HG02943 (cell line): ENCODE measurements around the gene STX17.
"Not testable (repeated sequence)": the region's sequence is repeated elsewhere in the genome, so short reads cannot be mapped to it uniquely, and the experiment has no call there.

Experiments
- ATAC-seq: cut with Tn5 transposase; IDR thresholded peaks from one replicate; pipeline ENCODE4 v1.9.1; 2021; ENCODE audit warnings: mild to moderate bottlenecking, low read depth, moderate library complexity; ENCODE audit not compliant: unreplicated experiment

STX17 gene

DNA sequence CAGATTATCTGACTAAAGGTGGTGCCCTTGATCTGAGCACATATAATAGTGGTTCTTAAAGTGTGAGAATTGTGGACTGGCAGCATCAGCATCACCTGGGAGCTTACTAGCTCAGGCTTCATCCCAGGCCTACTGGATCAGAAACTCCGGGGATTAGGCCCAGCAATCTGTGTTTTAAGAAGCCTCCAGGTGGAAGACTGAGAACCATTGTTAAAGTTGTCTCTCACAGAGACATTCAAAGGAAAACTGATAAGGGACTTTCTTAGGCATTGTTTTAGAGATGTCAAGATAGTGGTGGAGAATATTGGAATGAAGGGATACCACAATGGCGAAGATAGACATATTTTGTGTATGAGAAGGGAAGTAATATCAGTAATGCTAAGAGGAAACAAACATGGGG lies 59.5 kb downstream of the STX17 start:
- ATAC-seq: no peak

DNA sequence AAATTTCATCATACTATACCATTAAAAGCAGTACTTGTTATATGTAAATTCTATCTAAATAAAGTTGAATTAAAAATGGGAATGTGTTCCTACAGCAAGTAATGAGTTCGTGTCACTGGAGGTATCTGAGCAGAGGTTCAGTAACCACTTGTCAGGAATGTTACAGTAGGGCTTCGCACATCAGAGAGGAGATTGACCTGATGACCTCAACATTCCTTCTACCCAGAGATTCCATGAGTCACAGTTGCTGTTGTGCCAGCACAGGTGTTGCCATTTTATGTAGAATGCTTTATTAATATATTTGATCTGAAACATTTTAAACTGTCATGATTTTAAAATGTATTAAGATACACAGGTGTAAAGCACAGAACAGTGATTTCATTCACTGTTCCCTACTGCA lies 60.3 kb downstream of the STX17 start:
- ATAC-seq: no peak

DNA sequence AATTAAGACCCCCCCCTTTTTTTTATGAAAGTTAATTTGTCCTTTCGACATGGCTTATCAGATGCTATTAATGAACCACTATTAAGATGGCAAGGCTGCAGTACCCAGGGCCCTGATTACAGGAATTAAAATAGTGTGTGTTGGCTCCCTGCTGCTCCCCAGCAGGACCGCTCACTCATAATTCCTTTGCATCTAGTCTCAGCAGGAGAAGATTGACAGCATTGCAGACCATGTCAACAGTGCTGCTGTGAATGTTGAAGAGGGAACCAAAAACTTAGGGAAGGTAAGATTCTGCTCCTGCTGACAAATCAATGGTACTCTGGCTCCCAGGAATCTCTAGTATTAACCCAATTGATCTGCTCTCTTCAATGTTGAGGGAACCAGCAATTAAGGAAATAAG lies 61.0 kb downstream of the STX17 start:
- no peak for ATAC-seq

DNA sequence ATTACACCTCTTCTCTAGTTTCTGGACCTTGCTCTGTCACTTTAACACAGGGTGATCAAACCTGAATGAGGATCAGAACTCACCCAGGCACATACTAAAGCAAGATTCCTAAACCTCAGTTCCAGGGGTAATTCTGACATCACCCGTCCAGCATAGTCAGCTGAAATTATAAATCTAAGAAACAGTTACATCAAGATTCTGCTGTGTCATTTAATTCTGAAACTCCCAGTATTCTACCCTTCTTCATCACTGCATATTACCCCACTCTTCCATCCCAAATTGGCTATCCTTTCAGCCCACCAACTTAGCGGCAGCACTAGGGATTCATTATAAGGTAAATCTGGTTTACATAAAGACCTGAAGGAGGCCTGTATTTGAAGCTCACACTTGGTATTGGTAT lies 64.0 kb downstream of the STX17 start:
- no peak for ATAC-seq

DNA sequence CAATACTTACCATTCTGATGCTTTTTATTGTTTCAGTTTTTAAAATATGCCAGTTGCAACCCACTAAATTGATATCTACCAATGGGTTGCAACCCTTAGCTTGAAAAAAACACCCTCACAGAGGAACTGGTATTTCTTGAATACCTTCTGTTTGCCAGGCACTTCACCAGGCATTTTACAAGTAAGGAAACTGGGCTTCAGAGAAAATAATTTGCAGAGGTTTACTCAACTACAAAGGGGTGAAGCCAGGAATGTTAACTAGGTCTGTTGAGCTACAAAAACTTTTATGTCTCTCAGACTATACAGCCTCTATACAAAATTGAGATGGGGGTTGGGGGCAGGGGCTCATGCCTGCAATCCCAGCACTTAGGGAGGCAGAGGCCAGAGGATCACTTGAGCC lies 65.0 kb downstream of the STX17 start:
- no peak for ATAC-seq

DNA sequence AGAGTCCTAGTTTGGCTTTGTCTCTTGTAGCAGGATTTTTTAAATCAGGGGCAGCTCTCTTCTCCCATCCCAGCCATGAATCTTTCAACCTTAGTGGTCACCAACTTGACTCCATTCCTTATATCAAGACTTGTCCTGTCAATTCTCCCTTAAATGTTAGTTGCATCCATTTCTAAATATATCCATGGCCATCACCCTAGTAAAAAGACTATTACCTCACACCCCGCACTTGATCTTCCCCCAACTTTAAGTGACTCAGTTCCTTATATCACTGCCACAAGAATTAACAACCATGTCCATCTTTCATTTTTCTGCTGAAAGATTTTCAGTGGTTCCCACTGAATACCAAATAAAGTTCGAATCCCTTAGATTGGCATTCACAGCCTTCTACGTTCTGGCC lies 67.0 kb downstream of the STX17 start:
- no peak for ATAC-seq

DNA sequence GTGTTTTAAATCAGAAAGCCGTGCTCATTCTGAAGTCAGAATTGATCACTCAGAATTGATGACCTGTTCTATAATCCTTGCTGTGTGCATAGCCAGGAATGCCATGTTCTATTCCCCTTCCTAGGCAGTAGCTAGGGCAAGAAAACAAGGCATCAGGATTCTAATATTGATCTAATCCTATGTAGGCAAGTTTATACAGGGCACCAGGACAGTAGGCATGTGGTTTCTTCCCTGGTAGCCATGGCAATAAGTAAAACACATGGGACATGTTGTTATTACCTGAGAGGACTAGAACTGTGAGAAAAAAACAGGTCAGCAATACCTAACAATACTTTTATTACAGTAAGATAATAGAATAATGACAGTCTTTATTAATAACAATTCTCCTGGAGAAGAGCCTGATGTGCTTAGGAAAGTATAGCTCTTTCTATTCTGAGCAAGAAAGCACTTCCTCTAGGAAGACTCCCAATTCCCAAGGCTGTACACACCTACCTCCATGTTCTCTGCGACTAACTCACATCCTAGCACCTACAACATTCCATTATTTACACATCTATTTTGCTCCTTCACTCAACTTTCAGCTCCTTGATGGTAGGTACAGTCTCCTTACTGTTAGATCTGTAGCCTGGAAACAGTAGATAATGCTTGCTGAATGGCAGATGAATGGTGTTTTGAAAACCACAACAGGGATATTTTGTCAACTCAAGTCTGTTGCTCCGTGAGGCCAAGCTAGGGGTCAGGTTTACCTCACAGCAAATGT lies 70.8 kb downstream of the STX17 start:
- no peak for ATAC-seq

DNA sequence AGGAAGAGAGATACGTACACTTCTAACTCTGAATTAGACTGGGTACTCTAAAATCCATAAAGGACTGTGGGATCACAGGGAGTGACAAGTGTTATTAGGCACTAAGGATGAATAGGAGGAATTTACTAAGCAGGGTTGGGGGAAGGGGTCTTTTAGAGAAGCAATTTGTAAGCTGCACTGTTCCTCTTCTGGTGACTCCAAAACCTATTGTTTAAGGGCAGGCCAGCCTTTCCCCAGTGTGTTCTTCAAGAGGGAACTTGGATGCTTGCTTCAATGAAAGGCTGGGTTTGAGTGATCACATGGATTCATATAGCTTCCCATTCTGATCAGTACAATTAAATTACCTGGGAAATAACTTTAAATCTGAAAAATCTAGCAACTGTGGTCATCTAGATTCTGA lies 71.8 kb downstream of the STX17 start:
- no peak for ATAC-seq

DNA sequence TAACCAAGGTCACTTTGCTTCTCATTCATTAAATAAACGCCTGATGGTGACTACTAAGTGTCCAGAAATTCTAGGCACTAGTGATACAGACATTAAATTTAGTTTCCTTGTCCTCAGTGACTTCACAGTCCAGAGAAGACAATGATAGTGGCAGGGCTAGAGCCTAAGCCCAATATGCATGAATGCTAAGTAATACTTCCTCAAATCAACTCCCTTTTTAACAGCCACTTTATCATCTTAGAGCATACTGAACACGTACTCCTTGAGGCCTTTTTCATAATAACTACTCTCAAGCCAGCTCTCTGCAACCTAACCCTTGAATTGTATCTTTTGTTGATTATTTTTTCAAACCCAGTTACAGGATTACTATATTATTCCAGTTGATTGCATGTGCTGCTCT lies 74.1 kb downstream of the STX17 start:
- ATAC-seq: no peak

DNA sequence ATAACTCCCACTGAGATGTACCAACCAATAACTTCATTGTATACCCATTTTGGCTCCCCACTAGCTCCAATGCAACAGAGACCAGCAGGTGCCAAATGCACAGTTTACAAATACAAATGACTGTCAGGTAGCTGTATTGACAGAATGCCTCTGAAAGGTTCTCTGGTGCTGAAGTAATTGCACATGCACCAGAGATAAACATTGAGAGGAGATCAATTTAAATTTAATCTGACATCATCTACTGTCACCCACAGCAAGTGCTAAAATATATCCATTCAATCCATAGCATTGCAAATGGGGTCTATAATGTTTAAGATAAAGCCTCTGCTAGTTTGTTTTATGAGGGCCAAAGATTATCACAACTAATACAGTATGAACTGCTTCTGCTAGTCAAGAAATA lies 80.2 kb downstream of the STX17 start:
- ATAC-seq: no peak

DNA sequence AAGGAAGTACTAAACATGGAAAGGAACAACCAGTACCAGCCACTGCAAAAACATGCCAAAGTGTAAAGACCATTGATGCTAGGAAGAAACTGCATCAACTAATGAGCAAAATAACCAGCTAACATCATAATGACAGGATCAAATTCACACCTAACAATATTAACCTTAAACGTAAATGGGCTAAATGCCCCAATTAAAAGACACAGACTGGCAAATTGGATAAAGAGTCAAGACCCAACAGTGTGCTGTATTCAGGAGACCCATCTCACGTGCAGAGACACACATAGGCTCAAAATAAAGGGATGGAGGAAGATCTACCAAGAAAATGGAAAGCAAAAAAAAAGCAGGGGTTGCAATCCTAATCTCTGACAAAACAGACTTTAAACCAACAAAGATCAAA lies 84.1 kb downstream of the STX17 start:
- not testable (repeated sequence) for ATAC-seq

DNA sequence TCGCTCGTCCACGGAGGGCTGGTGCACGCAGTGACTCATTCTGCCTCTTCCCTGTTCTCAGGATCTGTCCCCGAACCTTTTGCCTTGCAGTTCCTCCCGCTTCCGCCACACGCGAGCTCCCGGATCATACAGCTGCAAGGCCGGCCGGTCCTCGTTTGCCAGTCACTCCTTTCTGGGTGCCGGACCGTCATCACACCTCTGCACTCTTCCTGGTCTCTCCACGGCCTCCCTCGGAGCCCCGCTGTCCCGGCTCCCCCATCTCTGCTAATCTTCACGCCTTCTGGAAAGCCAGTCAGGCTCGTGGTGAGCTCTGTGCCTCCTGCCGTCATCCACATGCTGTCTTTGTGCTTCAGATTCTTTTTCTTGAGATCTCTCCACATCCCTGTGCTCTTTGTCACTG lies 91.8 kb downstream of the STX17 start:
- no peak for ATAC-seq

DNA sequence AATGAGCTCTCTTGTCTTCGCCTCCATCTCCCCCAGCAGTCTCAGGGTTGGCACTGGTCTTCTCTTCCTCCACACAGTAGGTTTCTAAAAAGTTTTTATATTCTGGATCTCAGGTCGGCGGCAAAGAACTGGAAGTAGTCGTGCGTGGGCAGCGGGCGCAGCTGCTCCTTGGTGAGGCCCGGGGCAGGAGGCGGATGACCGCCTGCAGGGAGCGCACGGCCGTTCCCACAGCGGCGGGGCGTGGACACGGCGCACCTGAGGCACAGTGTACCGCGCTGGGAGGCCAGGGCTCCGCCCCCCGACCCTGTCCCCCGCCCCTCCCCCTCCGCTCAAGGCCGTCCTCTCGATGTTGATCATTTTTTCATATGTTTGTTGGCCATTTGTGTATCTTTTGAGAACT lies 92.4 kb downstream of the STX17 start:
- ATAC-seq: no peak

DNA sequence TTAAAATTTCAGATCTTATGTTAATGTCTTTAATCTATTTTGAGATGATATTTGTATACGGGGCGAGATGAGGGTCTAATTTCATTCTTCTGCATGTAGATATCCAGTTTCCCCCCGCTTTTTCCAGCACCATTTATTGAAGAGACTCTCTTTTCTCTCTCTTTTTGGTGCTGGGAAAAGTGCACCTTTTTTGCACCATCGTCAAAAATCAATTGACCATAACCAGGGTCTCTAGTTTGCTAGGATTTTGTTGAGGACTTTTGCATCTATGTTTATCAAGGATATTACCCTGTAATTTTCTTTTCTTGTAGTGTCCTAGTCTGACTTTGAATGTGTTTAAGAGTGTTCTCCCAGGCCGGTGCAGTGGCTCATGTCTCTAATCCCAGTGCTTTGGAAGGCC lies 93.3 kb downstream of the STX17 start:
- ATAC-seq: no peak

DNA sequence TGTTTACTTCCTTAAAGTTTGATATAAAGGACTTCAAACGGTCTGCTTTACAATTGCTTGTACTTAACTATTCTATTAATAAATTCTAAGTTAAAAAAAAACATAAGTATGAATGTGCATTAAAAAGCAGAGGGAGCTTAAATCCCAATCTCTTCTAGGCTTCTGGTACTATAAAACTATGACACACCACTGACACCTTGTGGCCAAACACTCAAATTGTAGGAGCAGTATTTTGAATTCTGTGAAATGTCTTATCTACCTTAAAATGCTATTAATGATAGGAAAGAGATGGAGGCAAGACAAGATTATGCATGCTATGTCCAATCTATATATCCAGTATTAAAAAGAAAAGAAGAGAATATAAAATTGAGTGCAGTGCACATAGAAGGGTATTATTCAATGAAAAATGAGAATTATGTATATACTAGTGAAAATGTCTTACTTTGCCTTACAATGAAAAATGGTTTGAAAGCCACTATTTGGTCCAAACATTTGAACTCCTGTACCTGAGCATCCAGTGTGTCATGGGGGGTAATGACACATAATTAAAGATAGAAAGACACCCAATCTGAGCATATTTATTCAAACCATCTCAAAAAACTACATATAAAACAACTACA lies 104.7 kb downstream of the STX17 start:
- no peak for ATAC-seq

DNA sequence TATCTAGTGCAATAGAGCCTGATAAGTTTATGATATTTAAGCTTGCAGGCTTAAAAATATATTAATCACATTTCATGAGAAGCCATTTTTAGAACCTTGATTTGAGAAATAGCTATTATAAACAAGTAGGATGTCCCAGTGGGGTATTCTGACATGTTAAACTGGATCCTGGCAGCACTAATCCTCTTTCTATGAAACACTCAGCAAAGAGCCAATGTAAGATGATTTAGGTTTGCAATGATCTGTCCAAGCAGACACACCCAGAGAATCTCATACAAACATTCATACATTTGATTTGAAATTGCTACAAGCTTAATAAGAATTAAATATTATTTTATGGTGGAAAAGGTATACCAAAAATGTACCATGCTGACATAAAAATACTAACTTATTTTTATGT lies 105.8 kb downstream of the STX17 start:
- no peak for ATAC-seq

DNA sequence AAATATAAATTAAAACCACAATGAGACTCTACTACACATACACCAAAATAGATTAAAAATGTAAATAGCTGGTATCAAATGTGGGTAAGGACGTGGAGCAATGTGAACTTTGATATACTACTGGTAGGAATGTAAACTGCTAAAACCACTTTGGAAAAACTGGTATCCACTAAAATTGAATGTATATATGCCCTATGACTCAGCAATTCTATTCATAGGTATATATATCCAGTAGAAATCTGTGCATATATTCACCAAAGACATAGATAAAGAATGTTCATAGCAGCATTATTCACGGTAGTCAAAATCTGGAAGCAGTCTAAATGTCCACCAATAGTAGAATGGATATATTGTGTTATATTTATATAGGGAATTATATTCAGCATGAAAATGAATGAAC lies 107.1 kb downstream of the STX17 start:
- ATAC-seq: no peak

DNA sequence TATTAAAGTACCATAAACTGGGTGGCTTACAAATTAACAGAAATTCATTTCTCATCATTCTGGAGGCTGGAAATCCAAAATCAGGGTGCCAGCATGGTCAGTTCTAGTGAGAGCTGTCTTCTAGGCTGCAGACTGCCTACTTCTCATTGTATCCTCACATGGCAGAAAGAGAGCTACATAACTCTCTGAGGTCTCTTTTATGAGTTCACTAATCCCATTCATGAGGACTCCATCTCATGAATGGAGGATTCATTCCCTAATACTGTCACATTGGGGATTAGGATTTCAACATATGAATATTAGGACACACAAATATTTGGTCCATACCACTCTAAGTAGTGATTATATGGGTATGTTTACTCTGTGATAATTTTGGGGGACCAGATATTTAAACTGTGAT lies 108.4 kb downstream of the STX17 start:
- no peak for ATAC-seq

DNA sequence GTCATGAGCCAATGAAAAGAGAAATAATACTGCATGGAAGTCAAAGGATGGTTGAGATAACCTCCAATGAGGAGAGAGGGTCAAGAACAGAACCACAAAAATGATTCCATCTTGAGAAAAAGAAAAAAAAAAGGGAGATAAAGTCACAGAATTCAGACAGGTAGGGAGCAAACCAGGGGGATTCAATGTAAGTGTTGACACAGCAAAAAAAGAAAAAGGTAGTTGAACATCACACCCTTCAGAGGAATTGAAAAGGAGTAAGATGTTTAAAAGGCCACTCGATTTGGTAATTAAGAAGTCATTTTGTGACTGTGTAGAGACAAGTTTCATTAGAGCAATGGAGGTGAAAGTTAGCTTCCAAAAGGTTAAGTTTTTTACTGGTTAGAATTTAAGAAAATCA lies 113.1 kb downstream of the STX17 start:
- ATAC-seq: no peak
